Effector memory CD4-positive, alpha-beta T cell (primary cell): ENCODE data around the gene TLK1.

Source experiments
- DNase-seq, 3 donors: peaks; one replicate each; pipeline ENCODE4 v3.0.0-alpha.2; 2020
- H3K27ac ChIP-seq: 2 replicates; pipeline ENCODE4 v1.7.0; 2013; ENCODE audit warnings: mild to moderate bottlenecking, low read length, moderate library complexity; ENCODE audit not compliant: insufficient read depth, poor library complexity, severe bottlenecking
- H3K27me3 ChIP-seq: replicated peaks from 2 replicates; pipeline ENCODE4 v1.7.0; 2013; ENCODE audit warnings: mild to moderate bottlenecking, low read length; ENCODE audit not compliant: insufficient read depth, control insufficient read depth, poor library complexity, severe bottlenecking
- H3K36me3 ChIP-seq: 2 replicates; pipeline ENCODE4 v1.7.0; 2013; ENCODE audit warnings: mild to moderate bottlenecking, low read length, moderate library complexity; ENCODE audit not compliant: control insufficient read depth, insufficient read depth
- H3K4me1 ChIP-seq: 2 replicates; pipeline ENCODE4 v1.7.0; 2013; ENCODE audit warnings: low read length, mild to moderate bottlenecking; ENCODE audit not compliant: control insufficient read depth, insufficient read depth, poor library complexity, severe bottlenecking
- H3K4me3 ChIP-seq: 2 replicates; pipeline ENCODE4 v1.7.0; 2013; ENCODE audit warnings: low read length, low read depth, mild to moderate bottlenecking; ENCODE audit not compliant: insufficient read depth, poor library complexity, severe bottlenecking
- H3K9me3 ChIP-seq: 2 replicates; pipeline ENCODE4 v1.7.0; 2013; ENCODE audit warnings: mild to moderate bottlenecking, low read length, moderate library complexity; ENCODE audit not compliant: control insufficient read depth

Gene TLK1

DNA sequence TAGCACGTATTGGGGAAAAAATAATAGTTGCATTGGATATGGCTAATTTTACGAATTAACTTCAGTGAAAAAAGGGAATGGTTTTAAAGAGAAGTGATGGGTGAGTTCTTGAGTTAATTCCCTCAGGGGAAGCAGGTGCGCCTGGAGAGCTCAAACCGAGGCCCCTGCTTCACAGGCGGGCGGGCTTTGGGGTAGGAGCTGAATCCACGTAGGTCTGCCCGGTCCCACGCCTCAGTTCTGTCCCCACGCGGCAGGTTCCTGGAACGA, 187.5 kb downstream of the TLK1 start:
- no peak overlapping the region for H3K27ac ChIP-seq
- no peak for DNase-seq
- H3K9me3 ChIP-seq: no peaks in the 10 kb centered on the region
- peak overlapping the region; percentile 87 for H3K4me3 ChIP-seq
- no peaks in the 10 kb centered on the region for H3K27me3 ChIP-seq
- peaks cover 10% of the 10 kb centered on the region for H3K4me1 ChIP-seq
- H3K36me3 ChIP-seq: no peaks in the 10 kb centered on the region

GRCh38 chr2:170972296-170973224, 188.1 kb downstream of the TLK1 start:
- Histone ChIP-seq H3K4me3 (peak overlapping the region; percentile 87), H3K4me1 (peaks cover 10% of the 10 kb centered on the region), H3K27ac (no peak overlapping the region), H3K9me3 (no peaks in the 10 kb centered on the region), H3K27me3 (no peaks in the 10 kb centered on the region), H3K36me3 (no peaks in the 10 kb centered on the region)
- DNase-seq: no peak

DNA sequence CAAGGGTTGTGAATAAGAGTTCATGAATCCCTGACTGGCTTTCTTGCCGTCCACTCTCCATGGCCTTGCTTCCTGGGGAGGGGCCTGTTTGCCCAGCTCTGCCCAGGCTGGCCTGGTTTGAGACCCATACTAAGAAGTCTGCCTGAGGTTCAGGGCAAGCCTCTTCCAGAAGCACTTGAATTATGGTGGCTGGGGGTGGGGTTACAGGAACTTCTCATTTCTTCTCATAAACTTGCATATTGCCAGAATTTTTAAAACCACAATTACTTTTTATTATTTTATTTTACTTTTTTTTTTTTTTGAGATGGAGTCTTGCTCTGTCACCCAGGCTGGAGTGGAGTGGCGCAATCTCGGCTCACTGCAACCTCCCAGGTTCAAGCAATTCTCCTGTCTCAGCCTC, 189.6 kb downstream of the TLK1 start:
- Histone ChIP-seq H3K9me3 (no peaks in the 10 kb centered on the region), H3K27me3 (no peaks in the 10 kb centered on the region), H3K4me1 (peaks cover 10% of the 10 kb centered on the region), H3K36me3 (peaks cover 5% of the 10 kb centered on the region), H3K4me3 (no peak overlapping the region), H3K27ac (no peak overlapping the region)
- DNase-seq: no peak

- H3K36me3 ChIP-seq: peaks cover 15% of the 10 kb centered on the region
- no peaks in the 10 kb centered on the region for H3K27me3 ChIP-seq
- DNase-seq: no peak
- H3K4me3 ChIP-seq: no peak overlapping the region
- H3K27ac ChIP-seq: no peak overlapping the region
- no peaks in the 10 kb centered on the region for H3K9me3 ChIP-seq
- H3K4me1 ChIP-seq: peaks cover 10% of the 10 kb centered on the region
Observed at GRCh38 chr2:170969872-170970496, 190.7 kb downstream of the TLK1 start.

DNA sequence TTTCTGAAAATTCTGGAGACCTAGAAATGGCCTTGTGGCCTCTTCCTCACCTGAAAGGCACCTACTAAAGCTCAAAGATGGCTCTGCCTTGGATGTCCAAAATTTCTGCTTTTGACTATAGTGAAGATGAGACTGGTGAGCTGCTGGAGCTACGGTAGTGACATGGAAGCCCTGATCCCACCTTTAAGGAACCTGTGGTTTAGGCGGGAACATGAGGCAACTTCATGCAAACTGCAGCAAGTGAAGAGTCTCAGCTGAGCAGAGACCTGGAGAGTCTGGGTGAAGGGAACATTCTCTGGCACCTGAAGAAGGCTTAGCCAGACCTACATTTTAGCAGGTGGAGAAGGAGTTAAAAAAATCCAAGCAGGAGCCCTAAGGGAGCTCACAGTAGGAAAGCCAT, 191.7 kb downstream of the TLK1 start:
- H3K4me1 ChIP-seq: peaks cover 7% of the 10 kb centered on the region

DNA sequence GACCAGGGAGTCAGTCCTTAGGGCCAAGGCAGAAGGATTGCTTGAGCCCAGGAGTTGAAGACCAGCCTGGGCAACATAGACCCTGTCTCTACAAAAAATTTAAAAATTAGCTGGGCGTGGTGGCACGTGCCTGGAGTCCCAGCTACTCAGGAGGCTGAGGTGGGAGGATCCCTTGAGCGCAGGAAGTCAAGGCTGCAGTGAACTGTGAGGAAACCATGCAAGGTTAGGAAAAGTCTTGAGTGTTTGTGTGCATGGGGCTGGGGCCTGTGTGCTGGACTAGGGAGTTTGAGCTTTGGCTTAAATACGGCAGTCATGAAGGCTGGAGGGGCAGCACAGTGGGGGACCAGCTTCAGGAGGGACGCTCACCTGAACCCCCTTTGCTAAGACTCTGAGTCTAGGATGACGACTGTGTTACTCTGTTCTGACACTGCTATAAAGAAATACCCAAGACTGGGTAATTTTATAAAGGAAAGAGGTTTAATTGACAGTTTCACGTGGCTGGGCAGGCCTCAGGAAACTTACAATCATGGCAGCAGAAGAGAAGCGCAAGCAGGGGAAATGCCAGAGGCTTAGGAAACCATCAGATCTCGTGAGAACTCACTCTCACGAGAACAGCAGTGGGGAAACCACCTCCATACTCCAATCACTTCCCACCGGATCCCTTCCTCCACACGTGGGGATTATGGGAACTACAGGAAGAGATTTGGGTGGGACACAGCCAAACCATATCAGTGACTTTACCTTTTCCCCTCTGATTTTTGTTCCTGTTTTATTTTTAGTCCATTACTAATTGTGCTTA, 192.3 kb downstream of the TLK1 start:
- Histone ChIP-seq H3K36me3 (peaks cover 26% of the 10 kb centered on the region), H3K9me3 (no peaks in the 10 kb centered on the region)

More for the DNA sequence above, 191.7 kb downstream of the TLK1 start:
- DNase-seq: no peak
- Histone ChIP-seq H3K9me3 (no peaks in the 10 kb centered on the region), H3K27ac (no peak overlapping the region), H3K4me3 (no peak overlapping the region), H3K27me3 (no peaks in the 10 kb centered on the region), H3K36me3 (peaks cover 20% of the 10 kb centered on the region)

GRCh38 chr2:170967553-170967952, 193.1 kb downstream of the TLK1 start:
- Histone ChIP-seq H3K27ac (no peak overlapping the region), H3K4me3 (no peak overlapping the region), H3K27me3 (no peaks in the 10 kb centered on the region), H3K9me3 (no peaks in the 10 kb centered on the region), H3K36me3 (peaks cover 31% of the 10 kb centered on the region), H3K4me1 (no peaks in the 10 kb centered on the region)
- no peak for DNase-seq

More for the DNA sequence above, 192.3 kb downstream of the TLK1 start:
- no peak overlapping the region for H3K27ac ChIP-seq
- no peak for DNase-seq
- H3K27me3 ChIP-seq: no peaks in the 10 kb centered on the region
- H3K4me3 ChIP-seq: no peak overlapping the region
- H3K4me1 ChIP-seq: peaks cover 5% of the 10 kb centered on the region

DNA sequence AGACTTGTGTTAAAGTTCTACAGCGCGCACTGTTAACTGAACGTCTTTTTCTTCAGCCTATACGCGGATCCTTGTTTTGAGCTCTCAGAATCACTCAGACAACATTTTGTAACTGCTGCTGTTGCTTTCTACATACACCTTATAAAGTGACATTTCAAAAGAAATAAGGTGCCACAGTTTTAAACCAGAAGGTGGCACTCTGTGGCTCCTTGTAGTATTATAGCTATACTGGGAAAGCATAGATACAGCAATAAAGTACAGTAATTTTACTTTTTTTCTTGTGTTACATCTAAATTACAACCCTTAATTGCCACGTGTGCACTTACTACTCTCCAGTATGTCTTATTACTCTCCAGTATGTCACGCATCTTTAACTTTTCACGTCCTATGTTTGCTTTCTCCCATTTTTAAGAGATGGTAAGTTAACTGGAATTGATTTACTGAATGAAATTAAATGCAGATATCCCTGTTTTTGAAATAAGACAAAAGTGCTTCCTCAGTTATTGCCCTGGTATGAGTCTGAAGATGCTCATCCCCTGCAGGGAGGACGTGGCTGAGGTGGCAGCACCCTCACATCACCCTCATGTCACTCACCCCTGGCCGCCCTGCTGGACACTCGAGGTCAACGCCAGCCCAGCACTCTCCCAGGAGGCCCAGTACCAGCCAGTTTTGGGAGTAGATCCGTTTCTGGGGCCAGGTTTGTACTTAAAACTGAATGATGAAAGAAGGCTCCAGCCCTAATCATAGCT, 193.9 kb downstream of the TLK1 start:
- no peaks in the 10 kb centered on the region for H3K4me1 ChIP-seq
- H3K27me3 ChIP-seq: no peaks in the 10 kb centered on the region
- H3K9me3 ChIP-seq: no peaks in the 10 kb centered on the region
- peaks cover 38% of the 10 kb centered on the region for H3K36me3 ChIP-seq
- no peak overlapping the region for H3K4me3 ChIP-seq
- H3K27ac ChIP-seq: no peak overlapping the region
- no peak for DNase-seq

- Histone ChIP-seq H3K4me3 (no peak overlapping the region), H3K27me3 (no peaks in the 10 kb centered on the region), H3K27ac (no peak overlapping the region), H3K9me3 (no peaks in the 10 kb centered on the region), H3K4me1 (no peaks in the 10 kb centered on the region), H3K36me3 (peaks cover 49% of the 10 kb centered on the region)
- no peak for DNase-seq
Observed at GRCh38 chr2:170965446-170966225, 195.1 kb downstream of the TLK1 start.
